ENCODE data around the gene OSMR. TPM values are rescaled to one million over a fixed set of nuclear protein-coding genes. Genes with fewer than 3 reads are reported as not detected.

OSMR gene
- total RNA-seq, 2 donors from 2014 or later = 3.0 to 14.3 TPM

DNA sequence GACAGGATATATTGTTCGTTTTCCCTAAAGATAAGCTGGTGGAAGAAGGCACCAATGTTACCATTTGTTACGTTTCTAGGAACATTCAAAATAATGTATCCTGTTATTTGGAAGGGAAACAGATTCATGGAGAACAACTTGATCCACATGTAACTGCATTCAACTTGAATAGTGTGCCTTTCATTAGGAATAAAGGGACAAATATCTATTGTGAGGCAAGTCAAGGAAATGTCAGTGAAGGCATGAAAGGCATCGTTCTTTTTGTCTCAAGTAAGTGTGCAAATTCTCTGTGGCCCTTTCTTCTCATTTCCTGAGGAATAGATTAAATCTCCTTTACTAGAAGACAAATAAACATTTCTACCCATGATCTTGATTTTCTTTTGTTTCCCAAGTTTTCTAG, 38.0 kb downstream of the OSMR start:
- DNase-seq = no peak
- TF ChIP-seq, protein P1, sequence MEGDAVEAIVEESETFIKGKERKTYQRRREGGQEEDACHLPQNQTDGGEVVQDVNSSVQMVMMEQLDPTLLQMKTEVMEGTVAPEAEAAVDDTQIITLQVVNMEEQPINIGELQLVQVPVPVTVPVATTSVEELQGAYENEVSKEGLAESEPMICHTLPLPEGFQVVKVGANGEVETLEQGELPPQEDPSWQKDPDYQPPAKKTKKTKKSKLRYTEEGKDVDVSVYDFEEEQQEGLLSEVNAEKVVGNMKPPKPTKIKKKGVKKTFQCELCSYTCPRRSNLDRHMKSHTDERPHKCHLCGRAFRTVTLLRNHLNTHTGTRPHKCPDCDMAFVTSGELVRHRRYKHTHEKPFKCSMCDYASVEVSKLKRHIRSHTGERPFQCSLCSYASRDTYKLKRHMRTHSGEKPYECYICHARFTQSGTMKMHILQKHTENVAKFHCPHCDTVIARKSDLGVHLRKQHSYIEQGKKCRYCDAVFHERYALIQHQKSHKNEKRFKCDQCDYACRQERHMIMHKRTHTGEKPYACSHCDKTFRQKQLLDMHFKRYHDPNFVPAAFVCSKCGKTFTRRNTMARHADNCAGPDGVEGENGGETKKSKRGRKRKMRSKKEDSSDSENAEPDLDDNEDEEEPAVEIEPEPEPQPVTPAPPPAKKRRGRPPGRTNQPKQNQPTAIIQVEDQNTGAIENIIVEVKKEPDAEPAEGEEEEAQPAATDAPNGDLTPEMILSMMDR (IDR thresholded peaks at IDR 0.05) = no peak
- intact Hi-C loops (cut with DNase I) = no loop called here
- no peaks in the 10 kb centered on the region for H3K36me3 ChIP-seq
- no peaks in the 10 kb centered on the region for H3K4me1 ChIP-seq
- H3K9ac ChIP-seq (ENCODE audit: low read depth in 2 of 2, low read length in 2 of 2) = no peak overlapping the region
- no peaks in the 10 kb centered on the region for H3K9me3 ChIP-seq
- H3K27me3 ChIP-seq = no peaks in the 10 kb centered on the region
- H3K27ac ChIP-seq = no peak overlapping the region
- H3K4me3 ChIP-seq = no peak overlapping the region

GRCh38 chr5:38885208-38885607, 39.4 kb downstream of the OSMR start:
- no peaks in the 10 kb centered on the region for H3K4me1 ChIP-seq
- intact Hi-C loops (cut with DNase I) = no loop called here
- H3K36me3 ChIP-seq = no peaks in the 10 kb centered on the region
- no peak overlapping the region for H3K4me3 ChIP-seq
- TF ChIP-seq, protein P1 (IDR thresholded peaks at IDR 0.05) = no peak
- no peaks in the 10 kb centered on the region for H3K9me3 ChIP-seq
- H3K9ac ChIP-seq (ENCODE audit: low read depth in 2 of 2, low read length in 2 of 2) = no peak overlapping the region
- H3K27ac ChIP-seq = no peak overlapping the region
- no peaks in the 10 kb centered on the region for H3K27me3 ChIP-seq
- DNase-seq = no peak

DNA sequence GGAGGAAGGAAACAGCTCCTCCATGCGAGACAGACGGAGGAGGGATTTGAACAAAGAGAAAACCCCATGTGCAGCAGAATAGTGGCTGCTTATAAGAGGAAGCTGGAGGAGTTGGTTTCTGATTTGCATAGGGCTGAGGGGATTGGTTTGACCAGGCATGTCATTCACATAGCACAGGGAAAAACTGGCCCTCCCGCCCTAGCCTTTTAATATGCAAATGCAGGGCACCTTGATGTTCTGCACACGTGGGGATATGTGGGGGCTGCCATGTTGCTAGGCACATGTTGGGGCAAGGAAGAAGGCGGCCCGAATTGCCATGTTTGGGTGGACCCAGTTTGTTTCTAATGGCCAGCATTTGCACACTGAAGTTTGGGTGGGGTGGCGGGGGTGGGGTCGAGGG, 42.2 kb downstream of the OSMR start:
- H3K9me3 ChIP-seq = no peaks in the 10 kb centered on the region
- no peaks in the 10 kb centered on the region for H3K27me3 ChIP-seq
- TF ChIP-seq, protein P1 (IDR thresholded peaks at IDR 0.05) = no peak
- no peak overlapping the region for H3K4me3 ChIP-seq
- H3K4me1 ChIP-seq = no peaks in the 10 kb centered on the region
- intact Hi-C loops (cut with DNase I) = no loop called here
- no peak for DNase-seq
- H3K9ac ChIP-seq (ENCODE audit: low read depth in 2 of 2, low read length in 2 of 2) = no peak overlapping the region
- H3K36me3 ChIP-seq = no peaks in the 10 kb centered on the region
- no peak overlapping the region for H3K27ac ChIP-seq

DNA sequence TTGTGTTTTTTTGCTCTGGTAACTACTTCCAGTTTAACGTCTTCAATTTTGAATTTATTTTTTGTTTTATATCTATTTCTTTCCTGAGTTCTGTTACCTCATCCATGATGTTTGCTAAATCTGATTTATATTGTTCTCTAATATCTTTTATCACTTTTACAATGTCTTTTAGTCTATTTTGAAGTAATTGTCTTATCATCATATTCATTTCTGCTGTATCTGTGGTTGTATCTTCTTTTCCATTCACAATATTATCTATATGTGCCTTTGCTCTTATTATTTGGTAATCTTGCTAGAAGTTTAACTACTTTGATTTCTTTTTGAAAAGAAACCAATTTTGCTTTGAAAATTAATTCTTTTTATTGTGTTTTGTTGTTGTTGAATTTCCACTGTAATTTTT, 43.6 kb downstream of the OSMR start:
- Histone ChIP-seq H3K27ac (no peak overlapping the region), H3K27me3 (no peaks in the 10 kb centered on the region), H3K36me3 (no peaks in the 10 kb centered on the region), H3K4me1 (no peaks in the 10 kb centered on the region), H3K4me3 (no peak overlapping the region), H3K9me3 (no peaks in the 10 kb centered on the region), H3K9ac (ENCODE audit: low read depth in 2 of 2, low read length in 2 of 2) (no peak overlapping the region)
- intact Hi-C loops (cut with DNase I) = no loop called here
- TF ChIP-seq, protein P1 (IDR thresholded peaks at IDR 0.05) = no peak
- DNase-seq = no peak

DNA sequence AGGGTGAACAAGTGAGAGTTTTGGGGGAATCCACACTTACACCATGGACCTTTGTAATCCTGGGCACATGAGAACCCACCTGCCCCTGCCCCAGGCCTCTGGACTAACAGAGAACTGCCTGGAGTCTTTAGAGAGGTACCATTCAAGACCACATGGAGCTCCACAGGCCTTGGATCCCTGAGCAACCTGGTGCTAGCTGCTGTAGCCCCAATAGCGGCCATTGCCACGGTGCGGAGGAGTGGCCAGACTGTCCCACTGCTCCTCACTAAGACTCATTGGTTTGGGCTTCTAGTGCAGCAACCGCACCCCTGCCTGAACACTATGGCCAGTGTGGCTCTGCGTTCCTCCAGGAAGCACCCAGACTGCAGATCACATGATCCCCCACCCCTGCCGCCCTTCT, 45.8 kb downstream of the OSMR start:
- H3K9me3 ChIP-seq = no peaks in the 10 kb centered on the region
- TF ChIP-seq, protein P1 (IDR thresholded peaks at IDR 0.05) = no peak
- no peaks in the 10 kb centered on the region for H3K27me3 ChIP-seq
- no peak overlapping the region for H3K4me3 ChIP-seq
- H3K4me1 ChIP-seq = no peaks in the 10 kb centered on the region
- H3K36me3 ChIP-seq = no peaks in the 10 kb centered on the region
- intact Hi-C loops (cut with DNase I) = no loop called here
- no peak for DNase-seq
- H3K27ac ChIP-seq = no peak overlapping the region
- H3K9ac ChIP-seq (ENCODE audit: low read depth in 2 of 2, low read length in 2 of 2) = no peak overlapping the region

DNA sequence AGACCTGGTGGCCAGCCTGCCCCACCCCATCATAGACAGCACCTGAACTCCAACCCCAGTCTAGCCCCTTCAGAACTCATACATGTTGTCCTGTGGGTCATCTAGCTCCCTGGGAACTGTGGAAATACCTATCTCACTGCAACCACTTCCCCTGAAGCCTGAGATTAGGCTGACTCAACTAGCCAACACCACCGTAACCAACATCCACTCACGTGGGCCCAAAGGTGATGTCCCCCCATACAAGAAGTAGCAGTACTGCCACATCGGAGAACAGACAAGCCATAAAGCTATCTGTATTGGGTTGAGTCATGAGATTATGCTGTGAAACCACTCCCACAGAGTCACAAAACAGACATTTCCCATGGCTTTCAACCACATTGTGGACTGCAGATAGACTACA, 46.6 kb downstream of the OSMR start:
- H3K9ac ChIP-seq (ENCODE audit: low read depth in 2 of 2, low read length in 2 of 2) = no peak overlapping the region
- H3K27ac ChIP-seq = no peak overlapping the region
- no peak for DNase-seq
- H3K27me3 ChIP-seq = no peaks in the 10 kb centered on the region
- H3K36me3 ChIP-seq = no peaks in the 10 kb centered on the region
- H3K4me1 ChIP-seq = no peaks in the 10 kb centered on the region
- intact Hi-C loops (cut with DNase I) = no loop called here
- TF ChIP-seq, protein P1 (IDR thresholded peaks at IDR 0.05) = no peak
- no peak overlapping the region for H3K4me3 ChIP-seq
- H3K9me3 ChIP-seq = no peaks in the 10 kb centered on the region
